HEK293T (cell line): Measurements from ENCODE around the gene ZNHIT6.

Experiments
- BHLHE40 ChIP-seq: fragments of 450-650 bp; IDR thresholded peaks from 2 replicates; pipeline ENCODE4 v1.6.1; 2016; ENCODE audit warnings: mild to moderate bottlenecking, moderate library complexity, borderline replicate concordance
- CTBP1 ChIP-seq: fragments of 450-650 bp; IDR thresholded peaks from 2 replicates; pipeline ENCODE4 v1.6.1; 2016; ENCODE audit warnings: borderline replicate concordance
- FOXA1 ChIP-seq: fragments of 450-650 bp; IDR thresholded peaks from 2 replicates; pipeline ENCODE4 v1.6.1; 2016; ENCODE audit warnings: mild to moderate bottlenecking
- FOXK2 ChIP-seq: fragments of 450-650 bp; IDR thresholded peaks from 2 replicates; pipeline ENCODE4 v1.6.1; 2016; ENCODE audit warnings: mild to moderate bottlenecking
- FOXM1 ChIP-seq: fragments of 450-650 bp; IDR thresholded peaks from 2 replicates; pipeline ENCODE4 v1.6.1; 2017; ENCODE audit warnings: mild to moderate bottlenecking, borderline replicate concordance
- HDGF ChIP-seq: fragments of 450-650 bp; IDR thresholded peaks from 2 replicates; pipeline ENCODE4 v1.6.1; 2017; ENCODE audit warnings: antibody characterized with exemption, borderline replicate concordance
- SP1 ChIP-seq: fragments of 450-650 bp; IDR thresholded peaks from 2 replicates; pipeline ENCODE4 v1.6.1; 2017
- SUZ12 ChIP-seq: fragments of 450-650 bp; IDR thresholded peaks from 2 replicates; pipeline ENCODE4 v1.6.1; 2016; ENCODE audit warnings: mild to moderate bottlenecking
- TARDBP ChIP-seq: fragments of 450-650 bp; IDR thresholded peaks from 2 replicates; pipeline ENCODE4 v1.6.1; 2016
- ZNF384 ChIP-seq: fragments of 450-650 bp; IDR thresholded peaks from 2 replicates; pipeline ENCODE4 v1.6.1; 2016
- TF ChIP-seq, protein P1 (sequence below): fragments of 450-650 bp; IDR thresholded peaks from 2 replicates; pipeline ENCODE4 v1.6.1; 2016

DNA sequence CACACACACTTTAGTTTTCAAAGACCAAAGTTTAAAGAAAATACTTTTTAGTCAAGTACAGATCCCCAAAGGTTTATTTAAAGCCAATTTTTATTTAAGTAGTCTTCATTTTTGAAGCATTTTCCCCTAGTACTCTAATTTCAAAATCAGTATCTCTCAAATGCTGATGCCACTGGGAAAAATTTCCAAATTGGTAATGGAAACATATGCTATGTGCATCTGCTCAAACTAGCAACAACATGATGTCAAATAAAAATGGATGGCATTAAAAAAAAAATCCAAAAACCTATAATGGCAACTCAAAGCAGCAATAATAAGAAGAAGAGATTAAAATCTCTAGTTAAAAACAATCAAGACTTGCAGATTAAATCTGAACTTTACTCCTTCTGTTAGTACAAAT is 58.6 kb downstream of the ZNHIT6 start:
- TF ChIP-seq FOXK2: no peak
- no peak for TF ChIP-seq FOXA1
- no peak for TF ChIP-seq BHLHE40
- TF ChIP-seq ZNF384: no peak
- no peak for TF ChIP-seq TARDBP
- no peak for TF ChIP-seq SUZ12
- TF ChIP-seq SP1: no peak
- TF ChIP-seq HDGF: no peak
- no peak for TF ChIP-seq CTBP1
- TF ChIP-seq FOXM1: no peak
- TF ChIP-seq, protein P1, sequence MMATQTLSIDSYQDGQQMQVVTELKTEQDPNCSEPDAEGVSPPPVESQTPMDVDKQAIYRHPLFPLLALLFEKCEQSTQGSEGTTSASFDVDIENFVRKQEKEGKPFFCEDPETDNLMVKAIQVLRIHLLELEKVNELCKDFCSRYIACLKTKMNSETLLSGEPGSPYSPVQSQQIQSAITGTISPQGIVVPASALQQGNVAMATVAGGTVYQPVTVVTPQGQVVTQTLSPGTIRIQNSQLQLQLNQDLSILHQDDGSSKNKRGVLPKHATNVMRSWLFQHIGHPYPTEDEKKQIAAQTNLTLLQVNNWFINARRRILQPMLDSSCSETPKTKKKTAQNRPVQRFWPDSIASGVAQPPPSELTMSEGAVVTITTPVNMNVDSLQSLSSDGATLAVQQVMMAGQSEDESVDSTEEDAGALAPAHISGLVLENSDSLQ: no peak
